ENCODE measurements around the gene DELE1.

GRCh38 chr5:141878186-141878710 lies 45.4 kb upstream of the DELE1 start, which contains the start of gene PCDH1:
- no peak for TF ChIP-seq TAF1 (IDR thresholded peaks at IDR 0.05; ENCODE audit: borderline replicate concordance, insufficient read depth, low read length)
- TF ChIP-seq SIN3A (IDR thresholded peaks at IDR 0.05; ENCODE audit: borderline replicate concordance, insufficient read depth, low read length) = no peak
- no peak for TF ChIP-seq REST (IDR thresholded peaks at IDR 0.05; ENCODE audit: insufficient read depth in 1 of 2, low read depth in 2 of 2, low read length in 2 of 2)

Data from PFSK-1 (cell line).